Nephron progenitor cell (in vitro differentiated cells): ENCODE results near the gene PLEKHS1.
"Not testable (repeated sequence)": the region's sequence is repeated elsewhere in the genome, so short reads cannot be mapped to it uniquely, and the experiment has no call there.

Experiments used
- DNase-seq: peaks from one replicate; pipeline ENCODE4 v3.0.0; 2021
- H3K27ac Mint-ChIP-seq: 2 replicates; pipeline ENCODE4 v1.8.0; 2021; ENCODE audit warnings: mild to moderate bottlenecking, moderate library complexity, mixed read lengths
- H3K27me3 Mint-ChIP-seq: 2 replicates; pipeline ENCODE4 v1.8.0; 2021; ENCODE audit warnings: mild to moderate bottlenecking, low read depth, mixed read lengths; ENCODE audit not compliant: poor library complexity
- H3K36me3 Mint-ChIP-seq: 2 replicates; pipeline ENCODE4 v1.8.0; 2021; ENCODE audit warnings: low read depth, mixed read lengths
- H3K4me1 Mint-ChIP-seq: 2 replicates; pipeline ENCODE4 v1.8.0; 2021; ENCODE audit warnings: mixed read lengths
- H3K4me3 Mint-ChIP-seq: 2 replicates; pipeline ENCODE4 v1.8.0; 2021; ENCODE audit warnings: mild to moderate bottlenecking, moderate library complexity, mixed read lengths
- H3K9me3 Mint-ChIP-seq: 2 replicates; pipeline ENCODE4 v1.8.0; 2021; ENCODE audit warnings: mild to moderate bottlenecking, moderate library complexity, mixed read lengths
- TF ChIP-seq, protein P1 (sequence below): fragments of 200-600 bp; sonication (generic); IDR thresholded peaks from 2 replicates; pipeline ENCODE4 v1.5.0; 2021; ENCODE audit warnings: antibody characterized with exemption

The PLEKHS1 gene

DNA sequence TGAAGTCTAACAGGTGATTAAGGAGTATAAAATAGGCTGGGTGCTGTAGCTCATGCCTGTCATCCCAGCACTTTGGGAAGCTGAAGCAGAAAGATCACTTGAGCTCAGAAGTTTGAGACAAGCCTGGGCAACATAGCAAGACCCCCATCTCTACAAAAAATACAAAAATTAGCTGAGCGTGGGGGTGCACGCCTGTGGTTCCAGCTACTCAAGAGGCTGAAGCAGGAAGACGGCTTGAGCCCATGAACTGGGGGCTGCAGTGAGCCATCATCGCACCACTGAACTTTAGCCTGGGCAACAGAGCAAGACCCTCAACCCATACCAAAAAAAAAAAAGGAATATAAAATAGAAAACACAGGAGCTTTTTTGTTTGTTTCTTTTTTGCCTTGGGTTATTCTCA, 55.0 kb downstream of the PLEKHS1 start:
- no peaks in the 10 kb centered on the region for H3K36me3 Mint-ChIP-seq
- TF ChIP-seq, protein P1, sequence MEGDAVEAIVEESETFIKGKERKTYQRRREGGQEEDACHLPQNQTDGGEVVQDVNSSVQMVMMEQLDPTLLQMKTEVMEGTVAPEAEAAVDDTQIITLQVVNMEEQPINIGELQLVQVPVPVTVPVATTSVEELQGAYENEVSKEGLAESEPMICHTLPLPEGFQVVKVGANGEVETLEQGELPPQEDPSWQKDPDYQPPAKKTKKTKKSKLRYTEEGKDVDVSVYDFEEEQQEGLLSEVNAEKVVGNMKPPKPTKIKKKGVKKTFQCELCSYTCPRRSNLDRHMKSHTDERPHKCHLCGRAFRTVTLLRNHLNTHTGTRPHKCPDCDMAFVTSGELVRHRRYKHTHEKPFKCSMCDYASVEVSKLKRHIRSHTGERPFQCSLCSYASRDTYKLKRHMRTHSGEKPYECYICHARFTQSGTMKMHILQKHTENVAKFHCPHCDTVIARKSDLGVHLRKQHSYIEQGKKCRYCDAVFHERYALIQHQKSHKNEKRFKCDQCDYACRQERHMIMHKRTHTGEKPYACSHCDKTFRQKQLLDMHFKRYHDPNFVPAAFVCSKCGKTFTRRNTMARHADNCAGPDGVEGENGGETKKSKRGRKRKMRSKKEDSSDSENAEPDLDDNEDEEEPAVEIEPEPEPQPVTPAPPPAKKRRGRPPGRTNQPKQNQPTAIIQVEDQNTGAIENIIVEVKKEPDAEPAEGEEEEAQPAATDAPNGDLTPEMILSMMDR, result no peak
- H3K27me3 Mint-ChIP-seq, result peaks cover 26% of the 10 kb centered on the region
- no peak overlapping the region for H3K27ac Mint-ChIP-seq
- no peak overlapping the region for H3K4me3 Mint-ChIP-seq
- H3K9me3 Mint-ChIP-seq, result no peaks in the 10 kb centered on the region
- DNase-seq, result no peak
- H3K4me1 Mint-ChIP-seq, result no peaks in the 10 kb centered on the region

DNA sequence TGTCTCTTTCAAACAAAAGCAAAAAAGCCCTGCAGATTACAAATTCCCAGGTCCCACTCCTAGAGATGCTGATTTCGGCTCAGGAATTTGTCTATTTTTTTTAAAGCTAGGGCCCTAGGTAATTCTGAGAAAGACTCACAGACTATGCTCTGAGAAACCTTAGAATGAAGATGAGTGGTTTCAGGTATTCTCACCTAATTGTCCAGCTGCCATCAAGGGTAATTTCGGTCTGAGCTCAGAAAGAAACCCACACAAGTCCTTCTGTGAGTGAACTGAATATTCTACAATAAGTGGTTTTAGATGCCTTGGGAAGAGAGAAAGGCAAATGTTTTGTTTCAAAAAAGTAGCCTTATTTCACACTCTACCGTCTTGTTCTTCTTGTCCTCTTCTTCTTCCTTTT, 56.7 kb downstream of the PLEKHS1 start:
- Mint-ChIP-seq H3K9me3 (peaks cover 7% of the 10 kb centered on the region), H3K4me1 (no peaks in the 10 kb centered on the region), H3K36me3 (no peaks in the 10 kb centered on the region), H3K27ac (no peak overlapping the region), H3K4me3 (no peak overlapping the region), H3K27me3 (peaks cover 19% of the 10 kb centered on the region)
- TF ChIP-seq, protein P1, result no peak
- no peak for DNase-seq

DNA sequence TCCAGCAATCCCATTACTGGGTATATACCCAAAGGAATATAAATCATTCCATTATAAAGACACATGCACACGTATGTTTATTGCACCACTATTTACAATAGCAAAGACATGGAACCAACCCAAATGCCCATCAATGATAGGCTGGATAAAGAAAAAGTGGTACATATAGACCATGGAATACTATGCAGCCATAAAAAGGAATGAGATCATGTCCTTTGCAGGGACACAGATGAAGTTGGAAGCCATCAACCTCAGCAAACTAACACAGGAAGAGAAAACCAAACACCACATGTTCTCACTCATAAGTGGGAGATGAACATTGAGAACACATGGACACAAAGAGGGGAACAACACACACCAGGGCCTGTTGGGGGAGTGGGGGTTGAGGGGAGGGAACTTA, 63.2 kb downstream of the PLEKHS1 start:
- DNase-seq, H3K4me1 Mint-ChIP-seq, H3K36me3 Mint-ChIP-seq, H3K27me3 Mint-ChIP-seq, H3K4me3 Mint-ChIP-seq, H3K27ac Mint-ChIP-seq: not testable (repeated sequence)
- peaks cover 11% of the 10 kb centered on the region for H3K9me3 Mint-ChIP-seq

DNA sequence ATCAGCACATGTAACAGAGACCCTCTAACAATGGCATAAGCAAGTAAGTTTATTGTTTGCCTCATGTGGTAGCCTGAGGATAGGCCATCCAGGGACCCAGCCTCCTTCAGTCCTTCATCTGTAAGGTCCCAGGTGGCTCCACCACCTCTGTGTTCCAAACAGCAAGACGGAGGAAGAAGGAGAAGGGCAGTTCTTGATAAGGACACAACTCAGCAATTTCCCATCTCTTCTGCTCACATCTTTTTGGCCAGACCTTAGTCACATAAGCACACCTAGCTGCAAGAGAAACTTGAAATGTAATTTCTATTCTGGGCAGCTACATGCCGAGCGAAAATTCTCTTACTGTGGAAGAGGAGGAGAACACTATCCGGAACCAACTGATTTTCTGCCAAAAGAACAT, 68.5 kb downstream of the PLEKHS1 start:
- no peaks in the 10 kb centered on the region for H3K4me1 Mint-ChIP-seq
- no peaks in the 10 kb centered on the region for H3K36me3 Mint-ChIP-seq
- peaks cover 9% of the 10 kb centered on the region for H3K27me3 Mint-ChIP-seq
- no peak overlapping the region for H3K27ac Mint-ChIP-seq
- DNase-seq, result no peak
- no peak overlapping the region for H3K4me3 Mint-ChIP-seq
- TF ChIP-seq, protein P1, result no peak
- H3K9me3 Mint-ChIP-seq, result no peaks in the 10 kb centered on the region

DNA sequence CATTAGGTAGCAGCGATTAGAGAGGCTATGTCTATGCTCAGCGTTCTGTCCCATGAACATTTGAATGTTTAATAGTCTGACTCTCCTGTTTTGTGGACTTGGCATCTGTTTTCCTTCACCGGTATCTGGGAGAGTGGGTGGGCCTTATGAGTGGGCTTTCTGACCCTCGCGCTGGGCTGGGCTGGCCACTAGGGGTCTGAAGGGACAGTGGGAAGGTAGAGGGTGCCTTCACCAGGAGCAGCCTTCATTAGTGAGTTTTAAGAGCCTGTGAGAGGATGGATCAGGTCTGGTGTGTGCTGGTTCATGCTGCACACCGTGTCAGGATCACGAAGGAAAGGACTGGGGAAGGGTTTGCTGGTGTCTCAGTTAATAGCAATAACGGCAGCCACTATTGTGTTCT, 69.0 kb downstream of the PLEKHS1 start:
- H3K4me1 Mint-ChIP-seq, result no peaks in the 10 kb centered on the region
- peaks cover 9% of the 10 kb centered on the region for H3K27me3 Mint-ChIP-seq
- peak; percentile 41 for DNase-seq
- no peak overlapping the region for H3K4me3 Mint-ChIP-seq
- no peaks in the 10 kb centered on the region for H3K9me3 Mint-ChIP-seq
- H3K27ac Mint-ChIP-seq, result no peak overlapping the region
- TF ChIP-seq, protein P1, result peak; percentile 23
- no peaks in the 10 kb centered on the region for H3K36me3 Mint-ChIP-seq

DNA sequence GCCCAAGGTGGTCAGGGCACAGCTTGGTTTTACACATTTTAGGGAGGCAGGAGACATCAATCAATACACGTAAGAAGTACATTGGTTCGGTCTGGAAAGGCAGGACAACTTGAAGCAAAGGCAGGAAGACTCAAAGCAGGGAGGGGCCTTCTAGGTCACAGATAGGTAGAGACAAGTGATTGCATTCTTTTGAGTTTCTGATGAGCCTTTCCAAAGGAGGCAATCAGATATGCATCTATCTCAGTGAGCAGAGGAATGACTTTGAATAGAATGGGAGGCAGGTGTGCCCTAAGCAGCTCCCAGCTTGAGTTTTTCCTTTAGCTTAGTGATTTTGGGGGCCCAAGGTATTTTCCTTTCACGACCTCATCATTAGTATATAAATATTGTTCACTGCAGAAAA, 69.8 kb downstream of the PLEKHS1 start:
- not testable (repeated sequence) for H3K4me3 Mint-ChIP-seq, H3K4me1 Mint-ChIP-seq, H3K36me3 Mint-ChIP-seq, H3K27me3 Mint-ChIP-seq, H3K27ac Mint-ChIP-seq, DNase-seq, H3K9me3 Mint-ChIP-seq

DNA sequence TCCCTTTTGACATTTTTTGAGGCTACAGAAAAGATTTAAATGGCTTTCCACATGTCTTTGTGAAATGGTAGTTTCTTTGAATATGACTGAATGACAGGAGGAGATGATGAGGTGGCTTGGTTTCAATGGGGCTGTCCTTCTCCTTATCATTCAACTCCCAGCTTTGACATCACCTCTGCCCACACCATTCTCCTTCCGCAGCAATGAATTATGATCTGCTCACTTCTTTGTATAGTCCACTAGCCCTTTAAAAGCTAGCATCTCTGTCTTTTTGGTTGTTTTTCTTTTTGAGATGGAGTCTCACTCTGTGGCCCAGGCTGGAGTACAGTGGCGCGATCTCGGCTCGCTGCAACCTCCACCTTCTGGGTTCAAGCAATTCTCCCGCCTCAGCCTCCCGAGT, 70.7 kb downstream of the PLEKHS1 start:
- Mint-ChIP-seq H3K4me1 (no peaks in the 10 kb centered on the region), H3K27me3 (peaks cover 9% of the 10 kb centered on the region), H3K4me3 (no peak overlapping the region), H3K9me3 (no peaks in the 10 kb centered on the region), H3K36me3 (no peaks in the 10 kb centered on the region), H3K27ac (no peak overlapping the region)
- TF ChIP-seq, protein P1, result no peak
- no peak for DNase-seq
